ENCODE measurements around the gene PHF20.

The PHF20 gene

GRCh38 chr20:35826397-35826998 is 54.7 kb downstream of the PHF20 start:
- Histone ChIP-seq H3K4me1 (ENCODE audit: control insufficient read depth, insufficient read depth, low read length) (no peaks in the 10 kb centered on the region), H3K9me3 (ENCODE audit: control insufficient read depth in 2 of 2, low read length in 2 of 2) (no peaks in the 10 kb centered on the region), H3K27ac (ENCODE audit: low read length) (no peak overlapping the region), H3K4me3 (ENCODE audit: low read length in 2 of 2) (no peak overlapping the region), H3K9ac (ENCODE audit: low read length in 2 of 2) (no peak overlapping the region), H3K27me3 (ENCODE audit: control insufficient read depth in 1 of 2, insufficient read depth in 2 of 2, low read length in 2 of 2) (no peaks in the 10 kb centered on the region), H3K36me3 (ENCODE audit: control insufficient read depth in 2 of 2, insufficient read depth in 2 of 2, low read length in 2 of 2) (peaks cover 0 to 2% of the 10 kb centered on the region in 2 donors)

DNA sequence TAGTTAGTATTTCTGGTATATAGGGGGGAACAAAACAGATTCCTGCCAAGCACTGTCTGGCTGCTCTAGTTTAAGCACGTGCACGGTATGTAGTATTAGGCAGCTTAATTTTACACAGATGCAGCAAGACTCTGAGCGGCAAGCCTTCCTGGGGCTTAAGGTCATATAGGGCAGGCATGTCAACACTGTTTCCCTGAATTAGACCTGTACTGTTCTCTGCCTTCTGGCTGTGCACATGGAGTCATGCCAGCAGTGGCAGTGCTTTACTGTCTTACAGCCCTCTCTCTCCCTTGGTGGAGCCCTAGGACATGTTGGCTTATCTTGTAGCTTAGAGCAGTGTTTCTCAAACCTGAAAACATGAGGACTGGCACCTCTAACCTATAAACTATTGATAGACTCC is 56.6 kb downstream of the PHF20 start:
- Histone ChIP-seq H3K4me3 (ENCODE audit: low read length in 2 of 2) (no peak overlapping the region), H3K9ac (ENCODE audit: low read length in 2 of 2) (no peak overlapping the region), H3K4me1 (ENCODE audit: control insufficient read depth, insufficient read depth, low read length) (no peaks in the 10 kb centered on the region), H3K27me3 (ENCODE audit: control insufficient read depth in 1 of 2, insufficient read depth in 2 of 2, low read length in 2 of 2) (no peaks in the 10 kb centered on the region), H3K27ac (ENCODE audit: low read length) (no peak overlapping the region), H3K36me3 (ENCODE audit: control insufficient read depth in 2 of 2, insufficient read depth in 2 of 2, low read length in 2 of 2) (peaks cover 0 to 2% of the 10 kb centered on the region in 2 donors), H3K9me3 (ENCODE audit: control insufficient read depth in 2 of 2, low read length in 2 of 2) (no peaks in the 10 kb centered on the region)

DNA sequence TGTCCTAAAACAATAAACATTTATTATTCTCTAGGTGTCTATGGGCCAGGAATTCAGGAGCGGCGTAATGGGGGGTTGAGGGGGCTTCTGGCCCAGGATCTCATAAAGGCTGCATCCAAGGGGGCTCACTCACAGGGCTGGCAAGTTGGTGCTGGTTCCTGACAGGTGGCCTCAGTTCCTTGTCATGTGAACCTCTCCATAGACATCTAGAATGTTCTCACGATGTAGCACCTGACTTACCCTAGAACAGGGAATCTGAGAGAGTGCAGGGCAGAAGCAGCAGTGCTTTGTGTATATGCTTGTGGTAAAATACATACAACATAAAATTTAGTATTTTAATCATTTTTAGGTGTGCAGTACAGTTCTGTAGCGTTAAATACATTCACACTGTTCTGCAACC is 57.1 kb downstream of the PHF20 start:
- H3K4me3 ChIP-seq (ENCODE audit: low read length in 2 of 2) = no peak overlapping the region
- no peaks in the 10 kb centered on the region for H3K27me3 ChIP-seq (ENCODE audit: control insufficient read depth in 1 of 2, insufficient read depth in 2 of 2, low read length in 2 of 2)
- H3K36me3 ChIP-seq (ENCODE audit: control insufficient read depth in 2 of 2, insufficient read depth in 2 of 2, low read length in 2 of 2) = no peaks in the 10 kb centered on the region
- no peaks in the 10 kb centered on the region for H3K4me1 ChIP-seq (ENCODE audit: control insufficient read depth, insufficient read depth, low read length)
- H3K27ac ChIP-seq (ENCODE audit: low read length) = no peak overlapping the region
- no peaks in the 10 kb centered on the region for H3K9me3 ChIP-seq (ENCODE audit: control insufficient read depth in 2 of 2, low read length in 2 of 2)
- no peak overlapping the region for H3K9ac ChIP-seq (ENCODE audit: low read length in 2 of 2)

DNA sequence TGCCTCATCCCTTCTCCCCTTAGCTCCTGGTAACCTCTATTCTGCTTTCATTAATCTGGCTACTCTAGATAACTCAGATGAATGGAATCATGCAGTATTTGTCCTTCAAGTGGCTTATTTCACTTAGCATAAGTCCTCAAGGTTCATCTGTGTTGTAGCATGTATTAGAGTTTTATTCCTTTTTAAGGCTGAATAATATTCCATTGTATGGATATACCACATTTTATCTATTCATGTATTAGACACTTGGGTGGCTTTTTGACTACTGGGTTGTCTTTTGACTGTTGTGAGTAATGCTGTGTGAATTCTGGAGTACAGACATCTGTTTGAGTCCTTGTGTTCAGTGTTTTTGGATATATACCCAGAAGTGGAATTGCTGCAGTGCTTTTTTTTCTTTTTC is 58.4 kb downstream of the PHF20 start:
- no peak overlapping the region for H3K4me3 ChIP-seq (ENCODE audit: low read length in 2 of 2)
- no peak overlapping the region for H3K27ac ChIP-seq (ENCODE audit: low read length)
- no peak overlapping the region for H3K9ac ChIP-seq (ENCODE audit: low read length in 2 of 2)
- H3K36me3 ChIP-seq (ENCODE audit: control insufficient read depth in 2 of 2, insufficient read depth in 2 of 2, low read length in 2 of 2) = no peaks in the 10 kb centered on the region
- H3K27me3 ChIP-seq (ENCODE audit: control insufficient read depth in 1 of 2, insufficient read depth in 2 of 2, low read length in 2 of 2) = no peaks in the 10 kb centered on the region
- H3K4me1 ChIP-seq (ENCODE audit: control insufficient read depth, insufficient read depth, low read length) = peaks cover 3% of the 10 kb centered on the region
- H3K9me3 ChIP-seq (ENCODE audit: control insufficient read depth in 2 of 2, low read length in 2 of 2) = no peaks in the 10 kb centered on the region

GRCh38 chr20:35831029-35831428 is 59.2 kb downstream of the PHF20 start:
- H3K36me3 ChIP-seq (ENCODE audit: control insufficient read depth in 2 of 2, insufficient read depth in 2 of 2, low read length in 2 of 2) = no peaks in the 10 kb centered on the region
- H3K9ac ChIP-seq (ENCODE audit: low read length in 2 of 2) = no peak overlapping the region
- no peak overlapping the region for H3K27ac ChIP-seq (ENCODE audit: low read length)
- H3K4me1 ChIP-seq (ENCODE audit: control insufficient read depth, insufficient read depth, low read length) = peaks cover 3% of the 10 kb centered on the region
- no peaks in the 10 kb centered on the region for H3K9me3 ChIP-seq (ENCODE audit: control insufficient read depth in 2 of 2, low read length in 2 of 2)
- no peaks in the 10 kb centered on the region for H3K27me3 ChIP-seq (ENCODE audit: control insufficient read depth in 1 of 2, insufficient read depth in 2 of 2, low read length in 2 of 2)
- no peak overlapping the region for H3K4me3 ChIP-seq (ENCODE audit: low read length in 2 of 2)

DNA sequence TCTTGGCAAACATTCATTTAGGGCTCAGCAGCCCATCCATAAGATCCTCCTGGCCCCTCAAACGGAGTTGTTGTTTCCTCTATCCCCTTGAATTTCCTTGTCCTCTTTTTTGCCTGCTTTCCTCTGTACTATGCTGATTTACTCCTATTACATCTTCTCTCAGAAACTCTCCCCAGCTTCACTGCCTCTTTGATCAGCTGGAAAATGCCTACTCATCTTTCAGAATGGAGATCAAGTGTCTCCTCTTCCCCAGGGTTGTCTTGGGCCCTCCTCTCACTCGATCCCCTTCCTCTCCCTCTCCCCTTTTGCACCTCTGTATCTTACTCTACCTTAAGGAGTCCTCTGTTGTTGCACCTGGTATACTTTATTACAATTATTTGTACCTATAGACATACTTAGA is 60.2 kb downstream of the PHF20 start:
- no peaks in the 10 kb centered on the region for H3K36me3 ChIP-seq (ENCODE audit: control insufficient read depth in 2 of 2, insufficient read depth in 2 of 2, low read length in 2 of 2)
- H3K27me3 ChIP-seq (ENCODE audit: control insufficient read depth in 1 of 2, insufficient read depth in 2 of 2, low read length in 2 of 2) = no peaks in the 10 kb centered on the region
- H3K9me3 ChIP-seq (ENCODE audit: control insufficient read depth in 2 of 2, low read length in 2 of 2) = no peaks in the 10 kb centered on the region
- H3K27ac ChIP-seq (ENCODE audit: low read length) = no peak overlapping the region
- H3K4me1 ChIP-seq (ENCODE audit: control insufficient read depth, insufficient read depth, low read length) = peaks cover 3% of the 10 kb centered on the region
- no peak overlapping the region for H3K4me3 ChIP-seq (ENCODE audit: low read length in 2 of 2)
- no peak overlapping the region for H3K9ac ChIP-seq (ENCODE audit: low read length in 2 of 2)

DNA sequence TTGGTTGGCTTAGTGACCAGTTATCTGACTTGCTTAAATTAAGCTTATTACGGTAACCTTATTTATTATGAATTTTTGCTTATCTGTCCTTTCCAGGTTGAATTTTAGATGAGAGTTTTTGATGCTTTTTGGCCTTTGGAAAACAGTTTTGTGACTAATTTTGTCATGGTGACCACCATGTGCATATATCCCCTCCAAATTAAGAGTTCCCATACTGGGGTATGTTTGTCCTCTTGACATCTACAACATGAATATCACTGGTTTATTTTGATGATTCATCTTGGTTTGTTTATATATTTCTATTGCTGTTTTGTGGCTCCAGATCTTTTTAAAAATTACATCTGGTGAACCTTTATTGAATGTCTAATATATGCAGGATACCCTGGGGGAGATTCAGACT is 61.4 kb downstream of the PHF20 start:
- H3K36me3 ChIP-seq (ENCODE audit: control insufficient read depth in 2 of 2, insufficient read depth in 2 of 2, low read length in 2 of 2) = no peaks in the 10 kb centered on the region
- H3K4me3 ChIP-seq (ENCODE audit: low read length in 2 of 2) = no peak overlapping the region
- no peak overlapping the region for H3K9ac ChIP-seq (ENCODE audit: low read length in 2 of 2)
- peaks cover 3% of the 10 kb centered on the region for H3K4me1 ChIP-seq (ENCODE audit: control insufficient read depth, insufficient read depth, low read length)
- no peak overlapping the region for H3K27ac ChIP-seq (ENCODE audit: low read length)
- H3K9me3 ChIP-seq (ENCODE audit: control insufficient read depth in 2 of 2, low read length in 2 of 2) = no peaks in the 10 kb centered on the region
- H3K27me3 ChIP-seq (ENCODE audit: control insufficient read depth in 1 of 2, insufficient read depth in 2 of 2, low read length in 2 of 2) = no peaks in the 10 kb centered on the region

- H3K9ac ChIP-seq (ENCODE audit: low read length in 2 of 2) = no peak overlapping the region
Observed at GRCh38 chr20:35837577-35838195, 65.9 kb downstream of the PHF20 start.

DNA sequence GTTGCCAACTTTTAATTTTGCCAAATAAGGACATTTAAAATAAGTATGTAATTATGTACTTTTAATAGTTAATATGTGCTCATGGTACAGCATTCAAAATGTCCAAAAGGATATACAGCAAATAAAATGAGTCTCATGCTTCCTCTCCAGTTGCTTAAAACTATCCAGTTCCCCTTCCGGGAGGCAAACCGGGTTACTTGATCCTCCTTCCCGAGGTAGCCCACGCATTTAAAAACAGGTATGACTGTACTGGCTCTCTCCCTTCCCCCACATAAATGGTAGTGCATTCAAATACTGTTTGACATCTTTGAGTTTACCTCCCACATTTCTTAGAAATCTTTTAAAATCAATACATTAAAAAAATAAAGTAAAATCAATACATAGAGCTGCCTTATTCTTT is 66.4 kb downstream of the PHF20 start:
- H3K4me3 ChIP-seq (ENCODE audit: low read length in 2 of 2) = no peak overlapping the region
- no peak overlapping the region for H3K9ac ChIP-seq (ENCODE audit: low read length in 2 of 2)
- H3K36me3 ChIP-seq (ENCODE audit: control insufficient read depth in 2 of 2, insufficient read depth in 2 of 2, low read length in 2 of 2) = peaks cover 6% of the 10 kb centered on the region in 2 donors
- H3K27ac ChIP-seq (ENCODE audit: low read length) = no peak overlapping the region
- no peaks in the 10 kb centered on the region for H3K27me3 ChIP-seq (ENCODE audit: control insufficient read depth in 1 of 2, insufficient read depth in 2 of 2, low read length in 2 of 2)
- H3K9me3 ChIP-seq (ENCODE audit: control insufficient read depth in 2 of 2, low read length in 2 of 2) = no peaks in the 10 kb centered on the region
- H3K4me1 ChIP-seq (ENCODE audit: control insufficient read depth, insufficient read depth, low read length) = peaks cover 3% of the 10 kb centered on the region

More at GRCh38 chr20:35837577-35838195, 65.9 kb downstream of the PHF20 start:
- peaks cover 4% of the 10 kb centered on the region in 2 donors for H3K36me3 ChIP-seq (ENCODE audit: control insufficient read depth in 2 of 2, insufficient read depth in 2 of 2, low read length in 2 of 2)
- H3K4me3 ChIP-seq (ENCODE audit: low read length in 2 of 2) = no peak overlapping the region
- H3K27me3 ChIP-seq (ENCODE audit: control insufficient read depth in 1 of 2, insufficient read depth in 2 of 2, low read length in 2 of 2) = no peaks in the 10 kb centered on the region
- peaks cover 3% of the 10 kb centered on the region for H3K4me1 ChIP-seq (ENCODE audit: control insufficient read depth, insufficient read depth, low read length)
- no peaks in the 10 kb centered on the region for H3K9me3 ChIP-seq (ENCODE audit: control insufficient read depth in 2 of 2, low read length in 2 of 2)
- no peak overlapping the region for H3K27ac ChIP-seq (ENCODE audit: low read length)

DNA sequence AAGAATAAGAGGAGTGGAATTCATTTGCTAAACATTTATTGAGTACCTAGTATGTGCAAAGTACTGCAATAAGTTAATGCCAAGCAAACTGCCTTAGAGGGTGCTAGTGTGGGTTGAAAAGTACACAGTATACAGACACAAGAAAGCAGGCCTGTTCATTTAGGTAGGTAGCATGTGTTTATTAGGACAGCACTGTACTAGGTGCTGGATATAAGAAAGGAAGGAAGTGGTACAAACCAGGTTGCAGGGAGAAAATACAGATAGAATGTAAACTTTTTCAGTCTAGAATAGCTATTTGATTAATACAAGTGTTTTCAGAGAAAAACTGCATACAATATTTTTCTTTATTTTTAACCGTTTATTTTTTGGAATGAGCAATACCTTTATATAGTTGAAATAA is 68.1 kb downstream of the PHF20 start:
- Histone ChIP-seq H3K27ac (ENCODE audit: low read length) (no peak overlapping the region), H3K36me3 (ENCODE audit: control insufficient read depth in 2 of 2, insufficient read depth in 2 of 2, low read length in 2 of 2) (peaks cover 11 to 12% of the 10 kb centered on the region in 2 donors), H3K4me1 (ENCODE audit: control insufficient read depth, insufficient read depth, low read length) (no peaks in the 10 kb centered on the region)

GRCh38 chr20:35840421-35840820 is 68.6 kb downstream of the PHF20 start:
- H3K36me3 ChIP-seq (ENCODE audit: control insufficient read depth in 2 of 2, insufficient read depth in 2 of 2, low read length in 2 of 2) = peaks cover 11 to 12% of the 10 kb centered on the region in 2 donors
- no peak overlapping the region for H3K9ac ChIP-seq (ENCODE audit: low read length in 2 of 2)
- no peaks in the 10 kb centered on the region for H3K9me3 ChIP-seq (ENCODE audit: control insufficient read depth in 2 of 2, low read length in 2 of 2)
- H3K27me3 ChIP-seq (ENCODE audit: control insufficient read depth in 1 of 2, insufficient read depth in 2 of 2, low read length in 2 of 2) = no peaks in the 10 kb centered on the region
- H3K27ac ChIP-seq (ENCODE audit: low read length) = no peak overlapping the region
- H3K4me3 ChIP-seq (ENCODE audit: low read length in 2 of 2) = no peak overlapping the region
- no peaks in the 10 kb centered on the region for H3K4me1 ChIP-seq (ENCODE audit: control insufficient read depth, insufficient read depth, low read length)

More for the DNA sequence above, 68.1 kb downstream of the PHF20 start:
- H3K27me3 ChIP-seq (ENCODE audit: control insufficient read depth in 1 of 2, insufficient read depth in 2 of 2, low read length in 2 of 2) = no peaks in the 10 kb centered on the region
- H3K9me3 ChIP-seq (ENCODE audit: control insufficient read depth in 2 of 2, low read length in 2 of 2) = no peaks in the 10 kb centered on the region
- H3K4me3 ChIP-seq (ENCODE audit: low read length in 2 of 2) = no peak overlapping the region
- no peak overlapping the region for H3K9ac ChIP-seq (ENCODE audit: low read length in 2 of 2)

Measured in stomach smooth muscle (tissue), 2 donors.